AG09319 (cell line): Measurements from ENCODE around the gene NRIP3.

ENCODE experiments used
- DNase-seq: peaks from one replicate; pipeline ENCODE4 v3.0.0-alpha.2; 2010; ENCODE audit warnings: low read depth; ENCODE audit errors: extremely low read depth
- CTCF ChIP-seq: IDR thresholded peaks from 2 replicates; pipeline ENCODE4 v1.5.1; 2011; ENCODE audit warnings: low read depth, mild to moderate bottlenecking, inconsistent platforms, low read length, moderate library complexity

Gene NRIP3

GRCh38 chr11:8959546-8960166 lies 44.1 kb downstream of the NRIP3 start:
- TF ChIP-seq CTCF, result peak; percentile 58
- peak; percentile 64 for DNase-seq

GRCh38 chr11:8956860-8957259 lies 46.9 kb downstream of the NRIP3 start:
- no peak for TF ChIP-seq CTCF
- no peak for DNase-seq

GRCh38 chr11:8948886-8949285 lies 54.9 kb downstream of the NRIP3 start:
- no peak for TF ChIP-seq CTCF
- DNase-seq, result no peak

- no peak for DNase-seq
- no peak for TF ChIP-seq CTCF
Measured at GRCh38 chr11:8947230-8947943, 56.4 kb downstream of the NRIP3 start.

- no peak for DNase-seq
- no peak for TF ChIP-seq CTCF
Measured at GRCh38 chr11:8942518-8943066, 61.2 kb downstream of the NRIP3 start, which contains the start of gene ASCL3. TSS of gene ASCL3 (minus strand) at chr11:8943016. CDS start at chr11:8938161, 4,855 bp downstream.

- TF ChIP-seq CTCF, result no peak
- no peak for DNase-seq
Measured at GRCh38 chr11:8941341-8942103, 62.3 kb downstream of the NRIP3 start.
